ENCODE data around the gene NAA50. TPM values are rescaled to one million over a fixed set of nuclear protein-coding genes. Genes with fewer than 3 reads are reported as not detected.

The NAA50 gene
- total and polyA plus RNA-seq, 10 of the 15 experiments (the other 5 are each of a cell fraction or from before 2014, with no cell fraction given): 31.7 to 205 (median 110) TPM

DNA sequence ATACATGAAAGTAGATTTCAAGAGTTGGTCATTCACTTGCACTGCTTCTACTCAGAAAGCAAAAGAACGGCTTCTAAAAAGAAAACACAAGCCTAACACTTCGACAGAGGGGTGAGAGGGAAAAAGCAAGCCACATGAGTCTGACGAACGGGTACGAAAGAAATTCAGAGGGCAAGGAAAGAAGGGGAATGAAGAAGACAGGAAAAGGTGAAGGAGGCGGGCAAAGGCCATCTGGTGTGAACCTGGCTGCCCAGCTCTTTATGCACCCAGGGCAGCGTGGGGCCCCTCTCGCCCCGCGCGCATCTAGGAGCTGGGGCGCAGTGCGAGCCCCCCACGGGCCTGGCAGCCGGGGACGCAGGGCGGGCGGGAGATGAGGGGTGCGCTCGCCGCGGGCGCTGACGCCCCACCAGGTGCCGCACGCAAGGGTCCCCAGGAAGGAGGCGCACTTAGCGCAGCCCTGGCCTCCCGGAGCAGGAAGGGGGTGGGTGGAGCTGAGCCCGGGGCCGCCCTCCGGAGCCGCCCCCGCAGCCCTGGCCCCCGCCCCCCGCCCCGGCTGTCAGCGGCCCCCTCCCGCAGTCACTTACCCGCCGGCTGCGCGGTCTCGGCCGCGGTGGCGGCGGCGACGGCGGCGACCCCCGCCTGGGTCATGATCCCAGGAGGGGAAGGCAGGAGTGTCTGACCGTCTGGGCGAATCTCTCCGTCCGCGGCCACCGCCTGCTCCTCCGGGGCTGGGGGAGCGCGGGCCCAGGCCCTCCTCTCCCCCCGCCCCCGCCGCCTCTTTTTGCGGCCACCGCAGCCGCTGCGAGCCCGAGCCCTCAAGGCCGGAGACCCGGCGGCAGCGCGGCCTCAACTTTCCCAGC is 50.0 kb downstream of the NAA50 start, which contains the start of gene USF3 (continued):
- no peak for TF ChIP-seq DPF2 (IDR thresholded peaks at IDR 0.05)
- TF ChIP-seq KAT2A (conservative IDR thresholded peaks at IDR 0.05; ENCODE audit: control insufficient read depth, low read depth, low read length): no peak
- no peak; the same call in 1 of the 2 replicates for TF ChIP-seq CREB1 (IDR thresholded peaks at IDR 0.05; ENCODE audit: low read depth)
- TF ChIP-seq MYC (IDR thresholded peaks at IDR 0.05; ENCODE audit: insufficient read depth, insufficient read length, insufficient replicate concordance, low read length, severe bottlenecking): no peak
- TF ChIP-seq NRF1 (conservative IDR thresholded peaks at IDR 0.05; ENCODE audit: low read depth, low read length): no peak
- TF ChIP-seq TAF1 (IDR thresholded peaks at IDR 0.05; ENCODE audit: borderline replicate concordance, low read depth, low read length): no peak
- TF ChIP-seq ATF7 (IDR thresholded peaks at IDR 0.05; ENCODE audit: low read depth): no peak
- TF ChIP-seq EP300 (IDR thresholded peaks at IDR 0.05; ENCODE audit: borderline replicate concordance in 1 of 2, control insufficient read depth in 1 of 2, low read depth in 2 of 2, low read length in 2 of 2): no peak
- TF ChIP-seq MXI1 (IDR thresholded peaks at IDR 0.05; ENCODE audit: low read depth, low read length): 0 out of 2 replicates have a peak, but pooled peaks have one; percentile 14
- TF ChIP-seq FOXK2 (IDR thresholded peaks at IDR 0.05): no peak
- TF ChIP-seq PML (IDR thresholded peaks at IDR 0.05; ENCODE audit: low read length): no peak; the same call in 1 of the 2 replicates
- no peak for TF ChIP-seq ETV6 (conservative IDR thresholded peaks at IDR 0.05 in 1 of 2, IDR thresholded peaks at IDR 0.05 in 1 of 2; ENCODE audit: borderline replicate concordance in 1 of 2, low read depth in 1 of 2)
- TF ChIP-seq ZNF217 (IDR thresholded peaks at IDR 0.05): no peak
- TF ChIP-seq POLR2A (IDR thresholded peaks at IDR 0.05; ENCODE audit: low read depth, low read length): peak; percentile 81
- TF ChIP-seq, protein P1, sequence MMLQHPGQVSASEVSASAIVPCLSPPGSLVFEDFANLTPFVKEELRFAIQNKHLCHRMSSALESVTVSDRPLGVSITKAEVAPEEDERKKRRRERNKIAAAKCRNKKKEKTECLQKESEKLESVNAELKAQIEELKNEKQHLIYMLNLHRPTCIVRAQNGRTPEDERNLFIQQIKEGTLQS (IDR thresholded peaks at IDR 0.05; ENCODE audit: borderline replicate concordance, extremely low read depth, low read depth, low read length): no peak
- TF ChIP-seq KLF5 (IDR thresholded peaks at IDR 0.05; ENCODE audit: partially characterized antibody): no peak
- no peak for TF ChIP-seq RCOR1 (conservative IDR thresholded peaks at IDR 0.05; ENCODE audit: low read depth, low read length)
- no peak for TF ChIP-seq KDM1A (IDR thresholded peaks at IDR 0.05; ENCODE audit: borderline replicate concordance)
- TF ChIP-seq, protein P2, sequence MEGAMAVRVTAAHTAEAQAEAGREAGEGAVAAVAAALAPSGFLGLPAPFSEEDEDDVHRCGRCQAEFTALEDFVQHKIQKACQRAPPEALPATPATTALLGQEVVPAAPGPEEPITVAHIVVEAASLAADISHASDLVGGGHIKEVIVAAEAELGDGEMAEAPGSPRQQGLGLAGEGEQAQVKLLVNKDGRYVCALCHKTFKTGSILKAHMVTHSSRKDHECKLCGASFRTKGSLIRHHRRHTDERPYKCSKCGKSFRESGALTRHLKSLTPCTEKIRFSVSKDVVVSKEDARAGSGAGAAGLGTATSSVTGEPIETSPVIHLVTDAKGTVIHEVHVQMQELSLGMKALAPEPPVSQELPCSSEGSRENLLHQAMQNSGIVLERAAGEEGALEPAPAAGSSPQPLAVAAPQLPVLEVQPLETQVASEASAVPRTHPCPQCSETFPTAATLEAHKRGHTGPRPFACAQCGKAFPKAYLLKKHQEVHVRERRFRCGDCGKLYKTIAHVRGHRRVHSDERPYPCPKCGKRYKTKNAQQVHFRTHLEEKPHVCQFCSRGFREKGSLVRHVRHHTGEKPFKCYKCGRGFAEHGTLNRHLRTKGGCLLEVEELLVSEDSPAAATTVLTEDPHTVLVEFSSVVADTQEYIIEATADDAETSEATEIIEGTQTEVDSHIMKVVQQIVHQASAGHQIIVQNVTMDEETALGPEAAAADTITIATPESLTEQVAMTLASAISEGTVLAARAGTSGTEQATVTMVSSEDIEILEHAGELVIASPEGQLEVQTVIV (IDR thresholded peaks at IDR 0.05; ENCODE audit: borderline replicate concordance, partially characterized antibody): no peak
- TF ChIP-seq, protein P3, sequence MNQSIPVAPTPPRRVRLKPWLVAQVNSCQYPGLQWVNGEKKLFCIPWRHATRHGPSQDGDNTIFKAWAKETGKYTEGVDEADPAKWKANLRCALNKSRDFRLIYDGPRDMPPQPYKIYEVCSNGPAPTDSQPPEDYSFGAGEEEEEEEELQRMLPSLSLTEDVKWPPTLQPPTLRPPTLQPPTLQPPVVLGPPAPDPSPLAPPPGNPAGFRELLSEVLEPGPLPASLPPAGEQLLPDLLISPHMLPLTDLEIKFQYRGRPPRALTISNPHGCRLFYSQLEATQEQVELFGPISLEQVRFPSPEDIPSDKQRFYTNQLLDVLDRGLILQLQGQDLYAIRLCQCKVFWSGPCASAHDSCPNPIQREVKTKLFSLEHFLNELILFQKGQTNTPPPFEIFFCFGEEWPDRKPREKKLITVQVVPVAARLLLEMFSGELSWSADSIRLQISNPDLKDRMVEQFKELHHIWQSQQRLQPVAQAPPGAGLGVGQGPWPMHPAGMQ (IDR thresholded peaks at IDR 0.05; ENCODE audit: borderline replicate concordance): no peak
- TF ChIP-seq, protein P4, sequence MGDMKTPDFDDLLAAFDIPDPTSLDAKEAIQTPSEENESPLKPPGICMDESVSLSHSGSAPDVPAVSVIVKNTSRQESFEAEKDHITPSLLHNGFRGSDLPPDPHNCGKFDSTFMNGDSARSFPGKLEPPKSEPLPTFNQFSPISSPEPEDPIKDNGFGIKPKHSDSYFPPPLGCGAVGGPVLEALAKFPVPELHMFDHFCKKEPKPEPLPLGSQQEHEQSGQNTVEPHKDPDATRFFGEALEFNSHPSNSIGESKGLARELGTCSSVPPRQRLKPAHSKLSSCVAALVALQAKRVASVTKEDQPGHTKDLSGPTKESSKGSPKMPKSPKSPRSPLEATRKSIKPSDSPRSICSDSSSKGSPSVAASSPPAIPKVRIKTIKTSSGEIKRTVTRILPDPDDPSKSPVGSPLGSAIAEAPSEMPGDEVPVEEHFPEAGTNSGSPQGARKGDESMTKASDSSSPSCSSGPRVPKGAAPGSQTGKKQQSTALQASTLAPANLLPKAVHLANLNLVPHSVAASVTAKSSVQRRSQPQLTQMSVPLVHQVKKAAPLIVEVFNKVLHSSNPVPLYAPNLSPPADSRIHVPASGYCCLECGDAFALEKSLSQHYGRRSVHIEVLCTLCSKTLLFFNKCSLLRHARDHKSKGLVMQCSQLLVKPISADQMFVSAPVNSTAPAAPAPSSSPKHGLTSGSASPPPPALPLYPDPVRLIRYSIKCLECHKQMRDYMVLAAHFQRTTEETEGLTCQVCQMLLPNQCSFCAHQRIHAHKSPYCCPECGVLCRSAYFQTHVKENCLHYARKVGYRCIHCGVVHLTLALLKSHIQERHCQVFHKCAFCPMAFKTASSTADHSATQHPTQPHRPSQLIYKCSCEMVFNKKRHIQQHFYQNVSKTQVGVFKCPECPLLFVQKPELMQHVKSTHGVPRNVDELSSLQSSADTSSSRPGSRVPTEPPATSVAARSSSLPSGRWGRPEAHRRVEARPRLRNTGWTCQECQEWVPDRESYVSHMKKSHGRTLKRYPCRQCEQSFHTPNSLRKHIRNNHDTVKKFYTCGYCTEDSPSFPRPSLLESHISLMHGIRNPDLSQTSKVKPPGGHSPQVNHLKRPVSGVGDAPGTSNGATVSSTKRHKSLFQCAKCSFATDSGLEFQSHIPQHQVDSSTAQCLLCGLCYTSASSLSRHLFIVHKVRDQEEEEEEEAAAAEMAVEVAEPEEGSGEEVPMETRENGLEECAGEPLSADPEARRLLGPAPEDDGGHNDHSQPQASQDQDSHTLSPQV (IDR thresholded peaks at IDR 0.05): no peak
- peak; percentile 44 for TF ChIP-seq IKZF1 (conservative IDR thresholded peaks at IDR 0.05)

All from GM12878 (cell line).